HG03558 (cell line): ENCODE data around the gene CADPS2.

Experiments
- ATAC-seq: cut with Tn5 transposase; IDR thresholded peaks from one replicate; pipeline ENCODE4 v1.9.1; 2021; ENCODE audit warnings: moderate number of reproducible peaks; ENCODE audit not compliant: unreplicated experiment; ENCODE audit errors: extremely low read depth

Gene CADPS2

DNA sequence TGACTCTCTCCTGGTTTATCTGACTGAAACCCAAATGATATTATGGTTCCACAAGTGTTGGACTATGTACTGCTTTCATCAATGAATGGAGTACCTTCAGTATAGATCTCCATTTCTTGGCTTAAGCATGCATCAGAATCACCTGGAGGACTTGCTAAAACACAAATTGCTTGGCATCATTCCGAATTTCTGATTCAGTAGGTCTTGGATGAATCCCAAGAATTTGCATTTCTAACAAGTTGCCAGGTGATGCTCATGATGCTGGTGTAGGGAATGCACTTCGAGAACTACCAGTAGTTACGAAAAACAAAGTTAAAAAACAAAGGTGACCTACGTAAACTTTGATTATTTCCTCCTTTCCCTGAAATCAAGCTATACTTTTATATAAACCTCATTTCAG is 462.7 kb downstream of the CADPS2 start:
- no peak for ATAC-seq

DNA sequence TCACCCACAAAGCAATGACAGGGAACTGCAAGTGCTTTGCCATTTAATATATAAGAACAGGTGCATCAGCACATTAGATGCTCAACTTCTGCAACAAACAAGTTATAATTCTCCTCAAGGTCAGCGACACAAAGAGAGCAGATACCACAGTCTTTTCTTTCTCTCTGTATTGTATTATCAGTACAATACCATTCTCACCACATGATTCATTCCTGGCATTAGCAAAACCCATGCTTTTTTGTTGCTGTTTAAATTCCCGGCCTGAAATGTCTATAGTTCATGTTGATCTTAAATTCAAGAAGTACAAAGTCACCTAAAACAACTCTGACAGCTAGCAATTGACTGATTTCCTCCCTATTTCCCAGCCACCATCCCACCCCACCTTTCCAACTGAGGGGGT is 469.9 kb downstream of the CADPS2 start:
- ATAC-seq: no peak

DNA sequence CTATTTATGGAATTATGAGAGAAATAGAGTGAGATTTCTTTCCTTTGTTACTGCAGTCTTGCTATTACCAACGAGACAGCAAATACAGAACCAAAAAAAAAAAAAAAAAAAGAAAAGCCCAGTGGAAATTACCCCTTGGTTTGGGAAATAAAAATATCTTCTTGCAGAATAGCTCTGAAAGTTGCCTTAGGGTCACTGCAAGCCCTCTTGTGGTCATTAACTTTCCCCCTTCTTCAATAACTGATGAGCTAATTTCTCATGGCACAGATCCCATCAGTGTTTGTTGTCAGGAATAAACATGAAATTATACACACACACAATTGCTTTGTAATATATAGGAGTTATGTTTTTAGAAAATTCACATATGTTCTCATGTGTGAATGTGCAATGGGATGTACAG is 470.8 kb downstream of the CADPS2 start:
- ATAC-seq: no peak

DNA sequence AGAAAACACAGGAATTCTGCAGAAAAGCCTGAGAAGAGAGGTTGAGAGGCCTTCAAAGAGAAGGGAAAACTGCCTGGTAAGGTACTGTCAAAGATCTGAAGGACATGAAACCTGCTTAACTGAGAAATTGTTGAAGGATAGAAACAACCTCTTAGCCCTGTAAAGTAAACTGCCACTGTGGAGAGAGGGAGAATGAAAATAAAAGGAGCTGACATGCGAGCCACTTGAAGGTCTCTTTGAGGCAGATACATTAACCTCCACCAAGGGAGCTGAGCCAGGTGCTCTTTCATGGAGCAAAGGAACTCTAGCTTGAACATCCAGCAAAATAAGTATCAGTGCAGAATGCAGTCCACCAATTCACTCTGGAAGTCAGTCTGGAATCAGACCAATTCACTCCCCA is 472.9 kb downstream of the CADPS2 start:
- ATAC-seq: no peak

DNA sequence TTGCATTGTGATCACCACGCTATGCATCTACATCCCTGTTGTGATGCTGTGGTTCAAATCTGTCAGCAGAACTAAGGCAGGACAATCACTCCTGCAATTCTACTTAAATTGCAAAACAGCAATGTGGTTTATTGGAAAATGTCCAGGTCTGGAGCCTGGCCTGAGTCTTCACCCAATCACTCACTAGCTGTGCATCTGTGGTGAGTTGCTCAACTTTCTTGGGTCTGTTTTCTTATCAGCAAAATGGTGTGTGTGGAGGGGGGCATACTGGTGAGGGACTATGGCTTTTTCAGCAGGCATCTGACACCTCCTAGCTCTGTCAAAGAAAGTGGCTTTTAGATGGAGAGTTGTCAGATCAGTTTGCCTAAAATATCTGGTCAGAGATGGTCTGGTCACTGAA is 473.4 kb downstream of the CADPS2 start:
- ATAC-seq: no peak

DNA sequence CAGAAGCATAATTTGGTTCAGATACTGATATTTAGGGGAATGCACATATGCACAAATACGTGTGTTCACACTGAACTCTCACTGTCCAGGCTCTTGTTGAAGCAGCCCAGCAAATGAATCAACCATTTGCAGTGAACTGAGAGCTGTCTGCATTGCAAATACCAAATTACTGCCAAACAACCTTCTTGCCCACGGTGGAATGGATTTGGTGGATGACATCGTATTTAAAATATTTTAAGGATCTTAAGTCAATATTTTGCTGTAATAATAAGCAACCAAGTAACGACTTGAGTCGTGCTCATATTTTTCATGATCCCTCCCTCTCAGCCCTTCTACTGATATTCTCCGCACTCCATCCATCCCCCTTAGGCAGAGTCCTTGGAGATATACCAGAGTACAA is 473.8 kb downstream of the CADPS2 start:
- ATAC-seq: no peak

DNA sequence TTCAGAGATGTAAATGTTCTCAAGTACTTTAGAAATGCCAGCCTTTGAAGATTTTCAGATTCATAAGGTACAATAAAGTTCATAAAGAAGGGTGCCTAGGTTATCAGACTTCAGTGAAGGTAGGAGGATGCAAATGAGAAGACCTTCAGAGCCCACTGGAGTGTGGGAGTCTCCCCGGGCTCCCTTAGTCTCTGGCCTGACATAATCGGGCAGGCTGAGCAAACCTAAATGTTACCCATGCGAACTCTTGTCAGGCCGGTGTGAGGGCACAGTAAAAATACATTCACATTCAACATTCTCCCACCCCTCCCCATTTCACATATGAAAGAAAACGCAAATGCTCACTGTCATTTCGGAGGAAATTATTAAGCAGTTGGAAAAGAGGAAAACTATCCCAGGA is 479.1 kb downstream of the CADPS2 start:
- ATAC-seq: no peak

DNA sequence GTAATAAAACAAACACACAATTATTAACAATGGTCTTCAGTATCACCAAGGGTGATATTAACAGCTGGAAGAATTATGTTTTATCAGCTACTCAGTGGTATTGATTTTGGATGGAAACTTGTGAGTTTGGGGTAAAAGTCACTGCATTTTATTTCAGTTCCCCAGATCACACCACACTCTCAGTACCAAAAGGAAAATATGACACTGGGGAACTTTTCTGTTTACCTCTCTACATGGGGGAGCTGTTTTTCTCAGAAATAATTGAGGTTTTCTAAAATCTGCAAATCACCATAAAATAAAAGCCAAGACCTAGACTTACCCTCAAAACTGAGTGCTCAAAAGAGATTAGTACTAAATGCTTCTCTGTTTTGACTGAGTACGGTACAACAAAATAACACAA is 483.1 kb downstream of the CADPS2 start:
- no peak for ATAC-seq

DNA sequence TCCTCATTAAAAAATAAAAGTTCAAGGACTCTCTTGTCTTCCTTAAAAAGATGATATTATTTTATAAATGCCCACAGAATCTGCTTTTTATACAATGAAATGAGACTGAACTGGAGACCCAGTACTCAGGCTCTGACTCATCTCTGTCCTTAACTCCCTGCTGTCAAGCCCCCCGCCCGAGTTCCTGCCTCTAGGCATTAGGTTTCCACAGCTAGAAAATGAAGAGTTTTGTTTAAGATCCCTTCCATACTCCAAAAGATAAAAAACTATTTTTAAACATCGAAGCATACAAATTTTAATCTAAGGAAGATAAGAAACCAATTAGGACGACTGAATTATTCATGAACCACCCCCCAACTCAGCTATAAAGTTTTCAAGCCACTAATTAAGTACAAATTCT is 484.0 kb downstream of the CADPS2 start:
- ATAC-seq: no peak

DNA sequence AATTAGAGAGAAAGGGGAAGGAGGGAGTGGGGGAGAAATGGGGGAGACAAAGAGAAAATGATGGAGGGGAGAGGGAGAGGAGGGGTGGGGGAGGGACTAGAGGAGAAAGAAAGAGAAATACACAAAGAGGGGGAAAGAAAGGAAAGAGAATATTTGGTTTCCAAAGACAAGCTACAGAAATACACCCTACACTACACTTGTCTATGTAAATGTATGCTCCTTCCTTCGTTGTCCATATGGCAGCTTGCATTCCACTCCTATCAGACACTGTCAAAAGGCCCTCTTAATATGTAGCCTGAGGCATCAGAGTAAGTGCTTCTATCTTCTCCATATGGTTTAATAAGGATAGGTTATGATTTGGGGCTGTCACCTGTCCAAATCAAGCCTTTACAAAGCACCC is 488.9 kb downstream of the CADPS2 start:
- no peak for ATAC-seq

DNA sequence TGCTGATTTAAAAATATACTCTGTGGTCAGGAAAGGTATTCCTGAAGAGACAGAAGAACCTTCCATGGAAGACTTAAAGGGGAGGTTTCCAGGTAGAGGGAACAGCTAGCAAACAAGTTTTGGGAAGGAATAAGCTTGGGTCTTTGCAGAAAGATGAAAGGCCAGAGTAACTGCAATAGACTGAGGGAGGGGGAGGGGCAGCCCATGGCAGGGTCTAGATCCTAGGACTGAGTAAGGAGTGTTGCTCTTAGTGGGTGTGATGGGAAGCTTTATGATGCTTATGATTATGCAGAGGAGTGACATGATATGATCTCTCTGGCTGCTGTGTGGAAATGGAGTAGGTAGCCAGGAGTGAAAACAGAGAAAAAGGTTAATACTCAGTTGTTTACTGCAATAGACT is 491.7 kb downstream of the CADPS2 start:
- no peak for ATAC-seq

DNA sequence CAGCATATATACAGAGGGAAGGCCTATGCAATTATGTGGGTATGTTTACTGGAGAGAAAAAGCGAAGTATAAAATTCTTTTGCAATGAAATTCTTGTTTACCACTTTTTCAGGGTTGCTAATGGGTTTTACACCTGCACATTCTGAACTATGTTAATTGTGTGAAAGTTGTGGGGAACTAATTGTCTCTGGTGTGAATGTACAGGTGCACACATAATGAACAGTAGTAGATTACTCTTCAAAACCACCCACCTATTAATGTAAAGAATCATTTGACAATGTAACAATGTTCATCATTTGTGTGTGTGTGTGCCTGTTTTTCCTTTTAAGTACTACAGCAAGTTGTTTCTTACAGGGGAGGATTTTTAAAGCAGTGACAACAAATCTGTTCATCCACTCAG is 501.7 kb downstream of the CADPS2 start:
- ATAC-seq: no peak

DNA sequence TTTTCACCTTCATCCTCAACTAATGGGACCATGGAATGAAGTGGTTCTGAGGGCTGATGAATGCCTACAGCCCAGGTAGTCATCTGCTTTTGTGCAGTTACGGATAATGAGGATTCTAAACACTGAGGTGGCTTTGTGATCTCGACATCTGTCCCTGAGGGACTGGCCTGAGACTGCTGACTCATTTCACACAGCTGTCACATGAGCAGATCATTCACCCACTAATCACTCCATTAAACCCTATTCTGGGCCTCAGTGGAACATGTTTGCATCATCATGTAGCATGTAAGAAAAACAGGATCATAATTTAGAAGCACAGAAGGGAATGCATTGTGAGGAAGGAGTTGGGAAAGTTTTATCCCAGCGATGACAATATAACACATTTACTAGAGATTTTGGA is 502.3 kb downstream of the CADPS2 start:
- peak; percentile 89 for ATAC-seq

DNA sequence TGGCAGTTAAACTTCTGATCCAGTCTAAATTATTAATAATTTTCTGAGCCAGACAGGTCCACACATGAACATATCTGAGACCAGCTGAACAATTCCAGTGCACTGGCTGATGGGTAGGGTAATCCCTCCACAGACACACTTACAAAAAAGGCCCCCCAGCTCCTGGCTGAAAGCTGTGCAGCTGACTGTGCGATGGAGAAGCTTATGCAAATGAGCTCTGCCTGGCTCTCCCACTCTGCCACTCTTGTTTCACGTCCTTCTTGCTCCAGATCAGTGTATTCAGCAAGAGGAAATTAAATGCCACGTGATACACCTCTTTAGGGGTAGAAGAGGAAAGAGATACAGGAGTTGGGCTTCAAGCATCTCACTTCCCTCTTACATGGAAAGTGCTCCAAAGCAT is 505.3 kb downstream of the CADPS2 start:
- ATAC-seq: no peak

DNA sequence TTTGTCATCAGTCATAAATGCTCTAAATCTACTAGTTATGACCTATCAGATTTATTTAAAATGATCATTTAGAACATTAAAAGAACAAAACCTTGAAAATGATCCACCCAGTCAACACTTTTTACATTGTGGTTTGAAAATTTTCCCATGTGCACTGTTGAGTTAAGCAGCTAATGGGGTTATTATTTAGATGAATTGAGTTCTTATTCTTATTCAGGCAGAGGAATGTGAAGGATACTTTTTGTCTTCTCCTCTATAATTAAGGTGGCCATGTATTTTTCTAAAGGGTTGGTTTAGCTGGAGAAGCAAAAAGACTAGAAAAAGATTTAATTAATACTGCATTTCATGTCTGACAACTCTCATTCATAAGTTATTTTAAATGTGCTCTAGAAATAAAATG is 506.8 kb downstream of the CADPS2 start:
- ATAC-seq: no peak

DNA sequence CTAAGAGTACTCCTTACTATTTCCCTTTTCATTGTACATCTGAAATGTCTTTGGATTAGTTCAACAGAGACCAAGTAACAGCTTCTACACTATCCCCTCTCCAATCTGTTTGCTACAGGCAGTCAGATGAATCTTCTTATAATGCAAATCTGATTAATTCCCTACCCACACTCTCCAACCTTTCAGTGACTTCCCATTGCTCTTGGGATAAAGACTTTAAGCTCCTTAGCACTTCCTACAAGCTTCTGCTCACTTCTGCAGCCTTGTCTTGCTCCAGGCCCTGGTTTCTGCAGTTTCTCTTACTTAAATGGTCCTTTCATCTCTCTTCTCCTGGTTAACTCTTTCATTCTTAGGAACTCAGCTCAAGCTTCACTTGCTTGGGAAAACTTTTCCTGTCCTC is 516.5 kb downstream of the CADPS2 start:
- no peak for ATAC-seq

DNA sequence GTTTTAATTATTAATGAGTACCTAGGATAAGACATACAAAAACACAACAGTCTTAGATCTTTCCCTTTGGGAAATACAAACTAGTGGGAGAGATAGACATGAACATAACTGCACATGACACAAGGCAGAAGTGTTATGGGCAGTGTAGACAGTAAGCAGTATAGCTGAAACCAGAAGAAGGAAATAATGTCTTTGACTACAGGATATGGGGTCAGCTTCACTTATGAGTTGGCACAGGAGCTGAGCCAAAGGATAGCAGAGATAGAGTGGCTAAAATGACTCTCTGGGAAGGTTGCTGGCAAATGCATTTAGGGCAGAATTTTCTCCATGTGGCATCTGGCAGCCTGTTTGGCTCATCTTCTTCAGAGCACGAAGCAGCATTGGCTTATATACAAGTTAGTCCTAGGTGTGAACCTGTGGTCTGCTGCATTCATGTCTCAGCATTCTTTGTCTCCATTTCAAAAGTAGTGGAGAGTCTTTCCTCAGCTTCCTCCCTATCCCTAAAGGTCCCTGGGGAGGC is 521.4 kb downstream of the CADPS2 start:
- ATAC-seq: no peak

DNA sequence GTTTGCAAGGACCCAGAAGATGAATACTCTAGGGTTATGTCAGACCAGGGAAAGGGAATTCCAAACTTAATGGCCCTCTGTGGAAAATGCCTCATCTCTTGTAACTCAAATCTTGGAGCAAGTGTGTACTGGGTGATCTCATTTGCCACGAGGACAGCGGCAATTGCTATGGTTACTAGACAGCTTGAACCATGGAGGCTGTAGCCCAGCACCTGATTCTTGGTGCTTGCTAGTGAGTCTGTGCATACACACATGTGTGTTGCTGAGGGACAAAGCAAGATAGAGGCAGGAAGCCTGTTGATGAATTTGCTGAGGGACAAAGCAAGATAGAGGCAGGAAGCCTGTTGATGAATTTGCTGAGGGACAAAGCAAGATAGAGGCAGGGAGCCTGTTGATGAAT is 523.1 kb downstream of the CADPS2 start:
- ATAC-seq: no peak

DNA sequence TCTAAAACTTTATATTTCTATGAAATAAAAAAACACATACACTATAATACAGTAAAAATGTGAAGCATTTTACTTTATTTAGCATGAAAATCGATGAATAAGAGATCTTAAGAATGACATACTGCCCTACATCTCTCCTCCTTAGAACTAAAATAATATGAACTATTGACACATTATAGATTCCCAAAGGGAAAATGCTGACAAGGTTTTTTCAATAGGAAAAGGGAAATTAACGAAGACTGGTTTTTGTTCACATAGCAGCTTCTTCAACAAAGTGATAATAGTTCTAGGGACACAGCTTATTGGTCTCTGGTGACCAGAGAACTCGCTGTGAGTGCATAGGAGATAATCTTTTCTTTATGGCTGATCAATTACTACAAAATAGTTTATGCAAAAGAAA is 523.8 kb downstream of the CADPS2 start:
- no peak for ATAC-seq

DNA sequence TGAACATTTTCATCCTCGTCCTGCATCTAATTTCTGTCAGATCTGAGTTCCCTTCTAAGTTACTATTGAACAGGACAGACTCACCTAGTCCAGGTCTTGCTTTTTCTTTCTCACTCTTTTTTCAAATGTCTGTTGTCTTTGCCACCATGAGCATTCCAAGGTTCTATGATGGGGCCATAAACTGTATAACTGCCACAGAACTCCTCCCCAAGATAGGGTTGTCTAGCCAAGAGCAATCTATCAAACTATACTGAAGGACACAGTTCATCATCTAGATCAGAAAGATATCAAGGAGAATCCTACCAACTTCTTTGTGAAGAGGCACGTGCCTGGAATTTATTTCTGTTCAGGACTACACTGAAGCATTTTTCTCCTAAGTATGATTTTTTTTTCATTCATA is 531.6 kb downstream of the CADPS2 start:
- no peak for ATAC-seq

DNA sequence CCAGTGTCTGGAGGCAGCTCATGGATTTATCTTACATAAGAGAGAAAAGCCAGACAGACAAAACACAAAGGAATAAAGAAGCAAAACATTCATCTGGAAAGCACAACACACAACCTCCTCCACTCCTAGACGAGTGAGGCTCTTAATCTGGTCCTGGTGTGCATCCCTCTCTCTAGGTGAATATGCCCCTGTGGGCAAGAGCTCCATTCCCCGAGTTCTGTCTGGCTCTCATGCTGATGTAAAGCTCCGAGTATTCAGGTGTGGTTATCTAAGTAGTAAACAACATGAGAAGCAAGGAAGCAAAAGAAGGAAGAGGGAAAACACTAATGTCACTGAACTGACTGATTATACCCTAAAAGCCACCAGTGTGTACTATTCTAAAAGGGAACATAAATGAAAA is 533.8 kb downstream of the CADPS2 start:
- no peak for ATAC-seq

DNA sequence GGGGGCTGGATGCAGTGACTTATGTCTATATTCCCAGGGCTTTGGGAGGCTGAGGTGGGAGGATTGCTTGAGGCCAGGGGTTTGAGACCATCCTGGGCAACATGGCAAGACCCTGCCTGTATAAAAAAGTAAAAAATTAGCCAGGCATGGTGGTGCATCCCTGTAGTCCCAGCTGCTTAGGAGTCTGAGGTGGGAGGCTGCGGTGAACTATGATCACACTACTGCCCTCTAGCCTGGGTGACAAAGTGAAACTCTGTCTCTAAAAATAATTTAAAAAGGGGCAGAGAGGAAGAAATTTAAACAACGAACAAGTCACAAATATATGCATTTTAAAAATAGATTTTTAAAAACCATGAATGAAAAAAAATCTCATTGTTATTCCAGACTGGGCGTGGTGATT is 535.6 kb downstream of the CADPS2 start:
- no peak for ATAC-seq

DNA sequence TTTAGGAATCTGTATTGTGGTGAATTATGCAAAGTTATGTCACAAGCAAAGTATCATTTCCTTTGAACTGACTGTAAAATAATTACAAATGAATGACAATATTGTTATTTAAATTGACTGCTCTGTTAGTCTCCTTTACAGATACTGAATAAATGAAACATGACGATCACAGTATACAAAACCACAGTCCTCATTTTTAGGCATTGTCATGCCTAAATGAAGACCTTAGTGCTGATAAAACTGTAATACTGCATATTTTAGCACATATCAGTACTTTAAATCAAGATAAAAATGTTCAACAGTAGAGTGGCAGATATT is 542.0 kb downstream of the CADPS2 start:
- no peak for ATAC-seq
